Posterior vena cava (tissue), 2 donors: ENCODE results near the gene ATP13A4. TPM values are rescaled to one million over a fixed set of nuclear protein-coding genes. Genes with fewer than 3 reads are reported as not detected.

Source experiments
- DNase-seq: peaks from one replicate; pipeline ENCODE4 v3.0.0-alpha.2; 2020; ENCODE audit warnings: low spot score
- intact Hi-C, 2 donors: fragments of 100-400 bp; cut with DNase I; formaldehyde crosslinking; loops; one replicate each; pipeline versions ENCODE4 v1.14.1 to v1.14.2; 2022 to 2023
- total RNA-seq, 2 donors: library from RNA; stranded (reverse); fragmentation: NEBNext Ultra II Directional; extraction: Animal tissue kit (Norgen Biotek cat#: 25700); gene quantifications; one replicate each; pipeline ENCODE4 v1.2.1, GENCODE V29; 2021
- donor health status: DM: yes; HTN: yes; CAD: no.
- donor health status: DM: yes; HTN: yes; CAD: no.

The ATP13A4 gene
- total RNA-seq, 2 donors from 2014 or later, result 0.14 to 0.33 TPM

DNA sequence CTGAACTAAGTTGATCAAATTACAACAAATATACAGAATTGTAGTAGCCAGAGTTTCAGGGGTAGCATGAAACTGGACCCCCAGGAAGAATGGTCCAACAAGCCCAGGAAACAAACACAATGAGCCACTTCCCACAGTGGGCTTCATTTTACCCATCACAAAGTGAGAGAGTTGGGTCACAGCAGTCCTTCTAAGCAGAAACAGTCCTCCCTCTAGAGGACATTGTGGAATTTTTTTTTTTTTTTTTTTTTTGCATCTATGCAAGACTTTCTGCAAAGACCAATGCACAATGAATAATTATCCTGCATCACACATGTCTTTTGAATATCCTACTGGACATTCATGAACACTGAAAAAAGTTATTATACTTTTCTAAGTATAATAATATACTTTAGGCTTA lies 102.4 kb downstream of the ATP13A4 start:
- DNase-seq, result no peak
- intact Hi-C loops, result no loop called here

DNA sequence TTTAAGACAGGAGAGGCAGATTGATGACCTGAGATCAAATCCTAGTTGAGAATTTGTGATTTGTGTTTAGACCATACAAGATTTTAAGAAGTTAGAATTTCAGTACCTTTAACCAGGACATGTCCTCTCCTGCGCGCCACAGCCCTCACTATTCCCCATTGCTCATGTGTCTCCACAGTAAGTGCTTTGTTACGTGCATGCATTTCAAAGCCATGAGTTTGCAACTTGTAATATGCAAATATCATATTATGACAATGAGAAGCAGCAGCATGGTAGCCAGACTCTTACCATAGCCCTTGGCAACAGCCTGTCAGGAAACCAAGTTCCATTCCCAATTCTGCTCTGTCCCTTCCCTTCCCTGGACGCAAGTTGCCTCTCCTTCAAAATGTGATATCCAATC lies 102.8 kb downstream of the ATP13A4 start:
- intact Hi-C loops, result no loop called here
- DNase-seq, result no peak

DNA sequence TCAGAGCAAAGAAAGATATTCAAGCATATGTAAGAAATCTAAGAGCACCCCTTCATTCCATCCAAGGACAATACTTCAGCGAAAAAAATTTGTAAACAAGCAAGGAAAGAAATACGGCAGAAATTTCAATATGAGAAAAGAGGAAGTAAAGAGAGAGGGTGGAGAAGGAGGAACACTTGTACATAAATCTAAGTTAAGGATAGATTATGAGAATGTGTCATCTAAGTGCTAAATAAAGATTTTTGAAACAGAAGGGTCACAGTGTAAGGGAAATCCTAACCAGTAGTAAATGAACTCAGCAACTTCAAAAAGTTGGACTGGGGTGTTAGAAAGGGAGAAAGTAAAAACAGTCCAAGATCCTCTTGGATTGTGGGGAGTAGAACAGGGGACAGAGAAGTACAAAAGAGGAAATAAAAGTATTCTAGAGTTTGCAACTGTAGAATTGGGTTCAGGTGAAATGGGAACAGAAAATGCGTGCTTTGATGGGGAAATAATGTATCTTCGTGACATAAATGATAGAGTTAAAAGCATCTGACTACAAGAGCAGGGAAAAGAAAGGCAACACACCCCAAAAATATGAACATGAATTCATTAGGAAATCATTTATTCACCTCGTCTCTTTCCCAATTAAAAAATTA lies 107.6 kb downstream of the ATP13A4 start:
- intact Hi-C loops, result no loop called here
- no peak for DNase-seq

DNA sequence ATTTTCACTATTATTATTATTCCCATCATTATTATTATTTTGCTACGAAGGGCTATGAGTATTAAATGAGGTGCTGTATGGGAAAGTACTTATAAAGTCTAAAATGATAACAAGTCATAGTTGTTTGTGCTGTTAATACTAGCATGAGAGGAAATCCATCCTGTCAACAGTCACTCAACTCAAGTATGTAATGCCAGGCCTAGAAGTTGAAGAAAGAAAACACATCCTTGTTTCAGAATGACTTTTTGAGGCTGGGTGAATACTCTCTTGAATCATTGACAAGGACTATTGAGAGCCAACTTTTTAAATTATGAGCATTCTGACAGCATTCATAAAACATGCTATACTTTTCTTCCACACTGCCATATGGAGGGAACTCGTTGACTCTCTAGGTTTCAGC lies 115.3 kb downstream of the ATP13A4 start:
- DNase-seq, result no peak
- intact Hi-C loops, result no loop called here

DNA sequence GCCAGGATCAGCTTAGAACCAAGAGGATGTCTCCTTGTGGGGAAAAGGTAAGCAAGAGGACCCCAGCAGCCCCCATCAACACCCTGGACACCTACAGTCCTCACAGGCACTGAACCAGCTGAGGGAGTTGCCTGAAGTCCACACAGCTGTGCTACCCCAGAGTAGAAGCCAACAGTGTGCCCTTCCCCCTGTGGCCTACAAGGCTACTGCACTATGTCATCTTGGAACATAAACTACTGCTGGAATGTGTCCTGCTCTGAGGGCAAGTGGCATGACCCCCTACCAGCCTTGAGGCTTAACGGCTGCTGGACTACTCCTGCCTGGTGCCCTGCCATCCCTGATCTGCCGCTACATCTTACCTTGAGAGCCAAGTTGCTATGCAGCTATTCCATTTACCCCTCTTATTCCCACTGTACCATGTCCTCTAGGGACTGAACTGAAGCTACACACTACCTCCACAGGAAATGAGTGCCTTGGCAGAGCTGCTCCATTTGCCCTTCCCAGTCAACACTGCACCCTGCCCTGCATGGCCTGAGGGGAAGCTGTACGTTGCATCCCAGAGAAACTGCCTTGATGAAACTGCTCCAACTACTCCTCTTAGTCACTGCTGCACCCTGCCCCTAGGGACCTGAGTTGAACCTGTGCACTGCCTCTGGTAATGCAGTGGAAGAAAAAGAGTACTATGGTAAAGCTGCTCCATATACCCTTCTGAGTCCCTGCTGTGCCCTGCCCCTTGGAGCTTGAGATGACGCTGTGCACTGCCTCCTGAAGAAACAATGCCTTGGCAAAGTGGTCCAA lies 135.9 kb downstream of the ATP13A4 start:
- no peak for DNase-seq
- intact Hi-C loops, result no loop called here

DNA sequence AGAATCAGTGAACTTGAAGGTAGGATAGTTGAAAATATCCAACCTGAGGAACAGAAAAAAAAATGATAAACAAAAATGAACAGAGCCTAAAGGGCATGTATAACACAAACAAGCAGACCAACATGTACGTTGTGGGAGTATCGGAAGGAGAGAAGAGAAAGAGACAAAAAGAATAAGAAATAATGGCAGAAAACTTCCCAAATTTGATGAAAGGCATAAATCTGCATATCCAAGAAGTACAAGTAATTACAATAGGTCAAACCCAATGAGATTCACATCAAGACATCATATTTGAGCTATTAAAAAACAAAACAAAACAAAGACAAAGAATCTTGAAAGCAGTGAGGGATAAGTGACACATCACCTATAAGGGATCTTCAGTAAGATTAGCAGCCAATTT lies 138.1 kb downstream of the ATP13A4 start:
- intact Hi-C loops, result no loop called here
- no peak for DNase-seq

DNA sequence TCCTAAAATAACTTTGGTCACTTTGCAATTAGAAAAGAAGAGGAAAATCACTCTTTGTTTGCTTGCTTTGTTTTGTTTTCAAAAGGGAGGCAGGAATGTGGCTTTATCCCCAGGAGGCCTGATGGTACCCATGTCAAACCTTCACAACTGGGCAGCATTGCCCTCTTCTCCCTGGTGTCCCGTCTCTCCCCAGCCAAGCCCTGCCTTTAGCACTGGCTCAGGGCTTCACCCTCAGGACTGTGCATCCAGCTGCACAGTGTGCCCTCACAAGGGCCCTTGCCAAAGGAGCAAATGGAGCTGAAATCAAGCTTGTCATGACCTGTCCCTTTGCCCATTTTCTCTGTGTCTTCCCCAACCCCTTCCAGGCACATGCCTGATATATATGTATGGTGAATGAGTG lies 147.0 kb downstream of the ATP13A4 start:
- intact Hi-C loops, result no loop called here
- DNase-seq, result no peak

DNA sequence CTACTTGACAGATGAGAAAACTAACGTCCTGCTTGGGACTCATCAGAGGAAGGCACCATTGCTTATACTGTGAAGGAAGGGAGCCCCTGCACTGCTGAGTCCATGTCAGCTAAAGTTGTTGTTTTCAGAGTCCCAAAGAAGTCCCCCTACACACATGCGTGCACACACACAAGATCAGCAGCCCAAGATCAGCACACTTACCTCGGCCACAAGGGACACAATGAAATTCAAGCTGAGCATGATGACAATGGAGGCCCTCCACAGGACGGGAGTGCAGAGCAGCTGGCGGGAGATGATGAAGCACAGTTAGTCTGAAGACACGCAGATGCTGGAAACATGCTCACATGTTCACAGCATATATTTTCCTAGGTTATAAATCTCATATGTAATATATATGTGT lies 147.6 kb downstream of the ATP13A4 start:
- intact Hi-C loops, result no loop called here
- no peak for DNase-seq

DNA sequence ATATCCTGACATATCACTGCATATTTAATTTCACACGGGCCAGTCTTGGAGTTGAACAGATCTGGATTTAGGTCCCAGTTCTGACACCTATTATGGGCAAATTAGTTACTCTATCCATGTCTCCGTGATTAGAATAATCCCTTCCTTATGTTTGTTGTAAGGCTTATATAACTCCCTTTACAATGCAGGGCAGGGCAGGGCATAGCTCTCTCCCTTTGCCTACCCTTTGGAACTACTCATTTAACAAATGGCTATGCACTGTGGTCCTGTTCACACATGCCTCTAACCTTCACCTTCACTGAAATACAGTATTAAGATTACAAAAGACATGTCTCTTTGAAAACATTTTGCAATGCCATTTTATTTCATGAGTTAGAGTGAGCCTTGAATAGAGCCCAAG lies 151.4 kb downstream of the ATP13A4 start:
- no peak for DNase-seq
- intact Hi-C loops, result no loop called here

DNA sequence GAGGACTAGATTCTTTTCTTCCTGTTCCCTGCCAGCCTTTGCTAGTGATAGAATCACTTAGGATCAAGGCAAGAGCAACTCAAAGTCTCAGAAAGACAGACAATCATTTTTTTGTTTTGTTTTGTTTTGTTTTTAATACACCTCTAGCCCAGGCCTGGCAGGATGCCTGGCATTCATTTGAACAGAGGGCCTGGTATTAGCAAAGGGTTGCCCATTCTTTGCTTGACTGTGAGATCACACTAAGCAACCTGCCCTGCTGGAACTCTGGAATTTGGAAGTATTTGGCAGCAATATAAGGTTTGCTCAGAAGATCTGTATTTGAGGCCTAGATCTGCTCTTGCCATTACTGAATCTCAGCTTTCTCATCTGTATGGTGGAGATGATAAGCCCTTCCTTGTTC lies 154.4 kb downstream of the ATP13A4 start:
- no peak for DNase-seq
- intact Hi-C loops, result no loop called here

DNA sequence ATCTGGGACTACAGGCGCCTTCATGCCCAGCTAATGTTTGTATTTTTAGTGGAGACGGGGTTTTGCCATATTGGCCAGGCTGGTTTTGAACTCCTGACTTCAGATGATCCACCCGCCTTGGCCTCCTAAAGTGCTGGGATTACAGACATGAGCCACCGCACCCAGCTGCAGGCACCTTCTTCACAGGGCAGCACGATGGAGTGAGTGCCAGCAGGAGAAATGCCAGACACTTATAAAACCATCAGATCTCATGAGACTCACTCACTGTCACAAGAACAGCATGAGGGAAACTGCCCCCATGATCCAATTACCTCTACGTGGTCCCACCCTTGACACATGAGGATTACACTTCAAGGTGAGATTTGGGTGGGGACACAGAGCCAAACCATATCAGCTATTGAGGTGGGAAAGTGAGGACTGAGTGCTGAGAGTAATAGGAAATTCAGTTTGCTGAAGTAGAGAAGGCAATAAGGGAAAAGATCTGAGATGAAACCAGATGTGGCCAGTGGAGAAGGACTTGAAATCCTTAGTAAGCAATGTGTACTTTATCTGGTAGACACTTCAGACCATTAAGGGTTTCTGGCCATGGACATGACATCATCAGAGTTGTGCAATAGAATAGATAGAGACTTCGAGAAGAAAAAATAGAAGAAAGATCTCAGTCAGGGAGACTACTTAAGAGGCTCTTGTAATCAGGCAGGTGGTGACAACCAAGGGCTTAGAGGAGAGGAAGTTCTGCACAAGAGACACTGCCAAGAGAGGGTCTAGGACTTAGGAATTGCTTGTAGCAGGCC lies 158.0 kb downstream of the ATP13A4 start:
- no peak for DNase-seq
- intact Hi-C loops, result no loop called here

DNA sequence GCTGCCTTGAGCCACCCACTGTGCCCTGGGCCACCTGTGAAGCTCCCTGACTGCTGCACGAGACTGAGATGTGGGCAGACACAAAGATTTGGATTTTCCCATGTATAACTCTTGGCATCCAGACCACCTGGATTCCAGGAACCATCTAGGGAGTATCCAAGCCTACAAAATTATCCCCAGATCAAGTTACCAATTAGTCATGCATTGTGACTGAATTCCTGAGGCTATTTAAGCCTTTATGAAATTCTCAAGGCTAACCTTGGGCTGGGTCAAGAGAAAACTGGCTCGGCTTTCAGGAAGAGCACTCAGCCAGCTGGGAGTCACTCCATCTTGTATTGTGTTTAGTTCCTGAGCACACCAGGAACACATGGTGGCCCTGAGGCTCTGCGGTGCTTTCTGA lies 162.8 kb downstream of the ATP13A4 start:
- intact Hi-C loops, result no loop called here
- no peak for DNase-seq

DNA sequence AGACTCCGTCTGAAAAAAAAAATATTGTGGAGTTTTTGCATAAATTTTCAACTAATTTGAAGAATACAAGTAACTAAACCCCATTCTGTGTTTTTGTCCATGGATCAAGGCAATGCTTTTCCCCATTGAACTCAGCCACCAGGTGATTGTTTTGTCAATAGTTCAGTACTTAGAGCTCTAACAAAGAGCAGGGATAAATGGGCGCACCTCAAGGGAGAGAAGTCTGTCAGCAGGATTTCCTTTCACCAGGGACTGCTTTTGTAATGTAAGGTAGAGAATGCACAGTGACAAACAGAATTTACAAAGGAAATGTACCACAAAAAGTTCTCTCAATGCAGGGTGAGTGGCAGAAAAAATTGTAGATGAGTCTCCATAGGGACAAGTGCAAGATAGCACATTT lies 165.4 kb downstream of the ATP13A4 start:
- DNase-seq, result no peak
- intact Hi-C loops, result no loop called here

DNA sequence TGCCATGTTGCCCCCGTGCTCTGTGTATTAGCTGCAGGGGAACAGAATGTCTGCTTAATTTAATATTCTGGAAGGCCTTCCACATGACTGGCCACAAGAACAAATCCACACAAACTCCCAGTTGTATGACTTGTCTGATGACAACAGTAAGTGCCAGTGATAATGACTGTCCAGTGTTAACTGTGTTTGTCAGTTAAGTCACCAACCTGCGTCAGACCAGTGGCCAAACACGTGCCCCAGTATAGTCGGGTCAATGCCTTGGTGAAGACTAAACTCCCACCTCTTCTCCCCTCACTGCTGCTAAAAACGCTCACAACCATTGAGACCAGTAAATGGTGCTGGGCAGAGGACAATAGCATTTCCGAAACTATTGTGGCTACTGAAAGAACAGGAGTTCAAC lies 166.3 kb downstream of the ATP13A4 start:
- DNase-seq, result no peak
- intact Hi-C loops, result no loop called here

DNA sequence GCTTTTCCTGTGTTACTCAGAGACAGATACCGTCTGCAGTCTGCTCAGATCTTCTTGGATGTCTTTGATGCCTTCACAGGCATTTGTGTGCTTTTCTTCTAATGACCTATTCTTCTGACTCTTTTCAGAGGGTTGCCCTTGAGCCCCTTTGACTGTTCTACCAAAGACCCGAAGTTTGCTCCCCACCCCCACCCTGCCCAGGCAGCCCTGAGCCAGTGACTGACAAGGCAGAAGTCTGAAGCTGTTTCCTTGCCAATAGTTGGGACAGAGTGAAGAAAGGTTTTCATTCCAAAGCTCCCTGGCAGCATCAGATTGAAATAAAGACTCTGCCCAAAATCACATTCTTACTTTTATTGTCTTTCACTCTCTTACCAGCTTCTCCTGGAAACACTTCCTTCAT lies 167.1 kb downstream of the ATP13A4 start:
- intact Hi-C loops, result no loop called here
- DNase-seq, result no peak

DNA sequence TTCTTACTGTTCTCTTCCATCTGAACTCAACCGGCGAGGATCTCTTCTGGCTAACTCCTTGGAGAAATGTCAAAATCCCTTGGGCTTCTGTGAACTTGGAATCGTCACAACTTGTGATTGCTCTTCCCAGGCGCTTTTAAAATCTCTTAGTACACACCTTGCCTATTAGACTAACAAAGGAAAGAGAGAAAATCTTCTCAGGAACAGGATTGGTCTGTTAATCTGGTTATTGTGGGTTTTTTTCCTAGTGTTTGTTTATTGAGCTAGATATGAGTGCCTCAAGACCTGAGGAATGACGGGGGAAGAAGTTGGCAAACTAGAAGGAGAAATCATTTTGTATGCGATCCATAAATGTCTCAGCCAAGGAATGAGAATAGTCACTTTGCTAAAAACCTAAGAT lies 176.0 kb downstream of the ATP13A4 start, which contains the start of gene ATP13A5:
ATP13A5 (minus strand) TSS at position 48 of the 400 bp plus-strand sequence; CDS start at position 20, 28 bp downstream.
- DNase-seq, result no peak
- intact Hi-C loops, result no loop called here

DNA sequence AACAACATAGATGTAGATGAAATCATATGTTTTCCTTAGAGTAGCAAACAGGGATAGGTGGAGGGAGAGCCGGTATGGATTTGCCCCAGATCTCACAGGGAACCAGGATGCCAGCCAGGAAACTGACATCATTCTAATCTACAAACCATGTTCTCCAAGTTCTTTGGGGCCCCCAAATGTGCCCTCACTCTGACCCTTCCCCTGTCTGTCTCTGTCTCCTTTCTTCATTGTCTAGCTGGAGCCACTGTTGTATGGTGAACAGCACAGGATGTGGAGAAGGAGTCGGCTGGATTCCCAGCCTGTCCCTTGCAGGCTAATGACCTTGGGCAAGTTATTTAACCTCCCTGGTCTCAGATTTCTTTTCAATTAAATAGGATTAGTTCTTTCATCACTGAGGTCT lies 177.1 kb downstream of the ATP13A4 start:
- intact Hi-C loops, result no loop called here
- no peak for DNase-seq

DNA sequence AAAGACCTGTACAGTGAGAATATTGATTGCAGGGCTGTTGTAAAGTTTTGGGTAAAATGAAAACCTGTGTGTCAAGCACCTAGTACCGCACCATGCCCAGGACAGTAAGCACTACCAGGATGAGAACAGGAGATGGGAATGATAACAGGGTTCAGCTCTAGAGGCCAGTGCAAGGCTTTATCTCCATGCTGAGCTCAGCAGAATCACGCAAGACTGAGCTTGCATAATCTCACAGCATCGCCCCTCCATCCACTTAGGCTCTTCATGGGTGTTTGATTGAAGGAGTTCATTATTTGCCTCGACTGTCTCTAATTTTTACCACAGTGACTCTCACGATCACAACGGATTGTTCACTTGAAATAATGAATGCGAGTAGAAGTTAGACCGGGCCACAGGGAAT lies 179.1 kb downstream of the ATP13A4 start:
- intact Hi-C loops, result no loop called here

DNA sequence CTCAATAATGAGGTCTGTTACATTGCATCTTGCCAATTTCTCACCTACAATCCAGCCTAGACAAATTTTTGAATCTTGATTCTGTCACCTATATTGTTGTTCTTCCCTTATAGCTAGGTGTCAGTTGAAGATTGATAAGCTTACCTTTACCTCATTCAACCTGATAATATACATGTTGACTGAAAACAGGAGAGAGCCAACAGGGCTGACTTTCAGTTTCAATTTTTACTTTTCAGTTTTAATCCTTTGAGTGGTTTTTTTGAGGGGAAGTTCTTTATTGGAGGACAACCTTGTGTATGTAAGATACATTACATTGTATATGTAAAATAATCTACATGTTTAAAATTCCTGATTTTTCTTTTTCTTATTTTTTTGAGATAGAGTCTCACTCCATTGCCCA lies 181.9 kb downstream of the ATP13A4 start:
- intact Hi-C loops, result no loop called here
- DNase-seq, result no peak

More for the DNA sequence above, 179.1 kb downstream of the ATP13A4 start:
- no peak for DNase-seq

DNA sequence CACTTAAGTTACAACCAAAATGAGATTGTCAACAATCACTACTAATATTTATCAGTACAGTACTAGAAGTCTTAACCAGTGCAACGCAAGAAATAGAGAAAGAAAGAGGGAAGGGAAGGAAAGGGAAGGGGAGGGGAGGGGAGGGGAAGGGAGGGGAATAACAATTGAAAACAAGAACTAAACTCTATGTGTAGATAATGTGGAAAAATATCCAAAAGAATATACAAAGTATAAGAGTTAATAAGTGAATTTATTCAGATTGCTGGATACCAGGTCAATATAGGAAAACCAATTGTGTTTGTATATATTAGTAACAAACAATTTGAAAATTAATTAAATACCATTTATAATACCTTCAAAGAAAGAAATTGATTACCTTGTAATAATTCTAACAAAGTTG lies 186.8 kb downstream of the ATP13A4 start:
- intact Hi-C loops, result no loop called here
- no peak for DNase-seq
